GM15510 (cell line): Measurements from ENCODE around the gene NSUN7.

Source experiments
- POLR2A ChIP-seq: IDR thresholded peaks from 3 replicates; pipeline ENCODE4 v1.6.1; 2011; ENCODE audit warnings: borderline replicate concordance; ENCODE audit not compliant: insufficient read length; ENCODE audit errors: extremely low read depth

Gene NSUN7, protein sequence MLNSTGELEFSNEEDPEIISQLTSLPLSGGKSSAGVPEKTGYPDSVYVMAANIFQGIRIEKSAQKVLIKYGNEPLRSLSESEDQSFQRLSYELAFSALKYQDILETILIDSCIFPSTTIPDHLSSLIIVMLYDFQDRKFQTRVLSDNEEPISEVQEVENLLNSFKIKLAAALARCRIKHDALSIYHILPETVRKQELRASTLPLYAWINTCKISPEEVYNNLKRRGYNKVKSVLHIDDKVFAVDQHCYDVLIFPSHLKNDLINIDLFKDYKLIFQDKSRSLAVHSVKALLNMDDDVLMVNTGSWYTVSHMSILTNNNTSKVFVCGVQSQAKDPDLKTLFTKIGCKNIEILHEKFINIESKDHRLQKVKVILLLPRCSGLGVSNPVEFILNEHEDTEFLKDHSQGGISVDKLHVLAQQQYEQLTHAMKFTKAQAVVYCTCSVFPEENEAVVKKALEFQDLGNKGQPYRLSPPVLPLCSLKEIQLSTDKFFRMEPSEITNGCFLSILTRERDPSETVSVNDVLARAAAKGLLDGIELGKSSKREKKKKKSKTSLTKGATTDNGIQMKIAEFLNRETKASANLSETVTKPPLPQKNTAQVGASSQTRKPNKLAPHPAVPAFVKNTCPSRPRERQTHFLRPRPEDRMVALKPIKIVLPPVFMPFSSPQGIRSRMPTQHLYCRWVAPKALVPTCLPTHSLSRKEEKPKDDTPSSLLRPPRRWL

DNA sequence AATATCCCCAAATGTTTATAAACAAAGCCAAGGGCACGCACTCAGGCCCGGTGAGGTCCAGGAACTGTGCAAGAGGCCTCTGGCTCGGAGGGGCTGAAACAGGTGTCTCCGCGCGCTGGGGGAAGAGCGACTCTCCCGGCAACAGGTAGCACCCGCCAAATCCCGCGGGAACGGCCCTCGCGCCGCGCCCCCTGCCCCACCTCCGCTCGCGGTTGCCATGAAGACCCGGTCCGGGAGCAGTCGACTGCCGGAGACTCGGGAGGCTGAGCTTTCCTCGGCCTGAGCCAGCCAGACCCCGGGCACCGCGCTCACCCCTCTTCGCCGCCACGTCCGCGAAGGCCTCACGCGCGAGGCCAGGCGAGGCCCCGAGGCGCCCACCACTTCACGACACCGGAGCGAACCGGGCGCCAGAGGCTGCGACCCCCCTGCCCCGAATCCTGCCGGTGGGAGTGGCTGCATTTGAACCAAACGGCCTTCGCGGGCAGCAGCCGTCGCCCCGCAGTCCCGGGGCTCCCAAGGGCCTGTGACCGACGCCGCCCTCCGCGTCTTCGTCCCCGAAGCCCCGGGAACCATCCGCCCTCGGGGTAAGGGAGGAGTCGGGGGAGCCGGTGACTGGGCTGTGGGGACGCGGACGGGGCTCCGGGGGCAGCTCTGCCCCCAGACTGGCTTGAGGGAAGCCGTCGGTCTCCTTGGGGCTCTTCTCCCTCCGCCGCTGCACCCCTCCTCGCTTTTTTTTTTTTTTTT, at the start of gene NSUN7:
TSS of gene NSUN7 (plus strand) at position 239 of the 744 bp plus-strand sequence. CDS start 739 bp downstream, outside the sequence.
- no peak for TF ChIP-seq POLR2A

DNA sequence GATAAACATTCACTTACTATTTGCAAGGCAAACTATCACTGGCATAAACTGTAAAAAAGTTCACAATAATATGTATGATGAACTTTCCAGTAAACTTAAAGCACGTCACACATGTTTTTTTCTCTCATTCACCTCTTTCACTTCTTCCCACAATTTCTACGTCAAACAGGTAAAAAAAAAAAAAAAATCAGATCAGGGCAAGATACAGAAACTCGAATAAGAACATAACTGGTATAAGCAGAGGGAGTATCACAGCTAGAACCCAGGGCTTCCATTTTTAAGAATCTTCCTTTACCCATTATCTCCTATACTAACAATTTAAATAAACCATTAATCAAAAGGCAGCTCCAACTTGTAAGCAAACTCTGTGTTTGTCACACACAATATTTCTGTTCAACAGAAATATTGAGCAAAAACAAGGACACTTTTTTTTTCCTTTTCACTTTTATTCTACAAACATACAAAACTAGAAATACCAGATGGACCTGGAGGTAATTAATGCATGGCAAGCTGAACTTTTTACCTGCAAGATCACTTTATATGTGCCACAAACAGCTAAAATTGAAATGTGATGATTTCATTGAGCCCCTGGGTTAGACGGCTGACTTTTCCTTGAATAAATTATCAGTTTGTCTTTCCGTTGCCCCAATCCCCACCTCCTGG, 47.5 kb upstream of the NSUN7 start:
- no peak for TF ChIP-seq POLR2A

DNA sequence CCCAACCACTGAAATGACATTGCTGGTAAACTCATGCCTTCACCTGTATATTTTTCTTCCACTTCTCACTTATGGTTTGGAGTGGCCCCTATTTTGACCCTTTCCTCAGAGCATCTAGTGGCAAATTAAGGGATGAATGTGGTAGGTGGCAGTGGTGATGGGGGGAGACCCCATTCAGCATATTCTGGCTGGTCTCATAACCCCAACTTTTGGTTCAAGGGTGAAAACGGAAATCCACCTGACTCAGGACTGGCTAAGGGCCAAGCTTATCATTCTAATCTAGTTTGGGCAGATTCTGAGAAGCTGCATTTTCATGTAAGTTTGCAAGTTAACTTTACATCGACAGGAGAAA, 47.0 kb upstream of the NSUN7 start:
- TF ChIP-seq POLR2A: no peak

DNA sequence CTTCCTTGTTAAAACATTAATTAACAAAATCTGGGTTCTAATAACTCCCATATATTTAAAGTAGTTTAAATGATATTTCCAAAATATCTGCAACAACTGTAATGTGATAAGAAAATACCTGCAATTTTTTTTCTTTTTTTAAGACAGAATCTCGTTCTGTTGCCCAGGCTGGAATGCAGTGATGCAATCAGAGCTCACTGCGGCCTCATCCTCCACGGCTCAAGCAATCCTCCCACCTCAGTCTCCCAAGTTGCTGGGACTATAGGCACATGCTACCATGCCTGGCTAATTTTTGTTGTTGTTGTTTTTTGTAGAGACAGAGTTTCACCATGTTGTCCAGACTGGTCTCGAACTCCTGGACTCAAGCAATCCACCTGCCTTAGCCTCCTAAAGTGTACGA, 45.7 kb upstream of the NSUN7 start:
- no peak for TF ChIP-seq POLR2A

DNA sequence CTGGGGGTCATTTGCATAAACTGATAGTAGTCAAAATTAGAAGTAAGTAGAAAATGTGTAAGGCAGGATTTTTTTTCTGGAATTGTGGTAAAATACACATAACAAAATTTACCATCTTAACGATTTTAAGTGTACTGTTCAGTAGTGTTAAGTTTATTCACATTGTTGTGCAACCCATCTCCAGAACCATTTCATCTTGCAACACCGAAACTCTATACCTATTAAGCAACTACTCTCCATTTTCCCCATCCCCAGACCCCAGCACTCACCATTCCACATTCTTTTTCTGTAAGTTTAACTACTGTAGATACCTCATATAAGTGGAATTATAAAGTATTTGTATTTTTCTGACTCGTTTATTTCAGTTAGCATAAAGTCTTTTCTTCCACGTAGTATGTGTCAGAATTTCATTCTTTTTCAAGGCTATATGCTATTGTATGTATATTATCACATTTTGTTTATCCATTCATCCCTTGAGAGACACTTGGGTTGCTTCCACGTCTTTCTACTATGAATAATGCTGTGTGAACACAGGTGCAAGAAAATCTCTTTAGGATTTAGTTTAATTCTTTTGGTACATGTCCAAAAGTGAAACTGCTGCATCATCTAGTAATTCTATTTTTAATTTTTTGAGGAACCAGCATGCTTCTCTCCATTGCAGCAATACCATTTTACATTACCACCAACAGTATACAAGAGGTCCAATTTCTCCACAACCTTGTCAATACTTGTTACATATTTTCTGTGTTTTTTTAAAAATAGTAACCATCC, 39.1 kb upstream of the NSUN7 start:
- no peak for TF ChIP-seq POLR2A

DNA sequence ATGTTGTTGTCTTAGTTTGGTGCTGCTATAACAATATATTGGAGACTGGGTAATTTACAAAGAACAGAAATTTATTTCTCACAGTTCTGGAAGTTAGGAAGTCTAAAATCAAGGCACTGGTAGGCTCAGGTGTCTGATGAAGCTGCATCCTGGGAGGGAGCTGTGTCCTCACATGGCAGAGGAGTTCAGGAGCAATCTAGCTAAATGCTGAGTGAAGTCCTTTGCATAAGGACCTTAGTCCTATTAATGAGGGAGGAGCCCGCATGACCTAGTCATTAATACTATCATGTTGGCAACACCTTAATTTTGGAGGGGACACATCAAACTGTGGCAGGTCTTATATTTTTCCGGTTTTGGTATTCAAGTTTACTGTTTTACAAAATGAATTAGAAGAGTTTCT, 36.0 kb upstream of the NSUN7 start:
- TF ChIP-seq POLR2A: no peak

DNA sequence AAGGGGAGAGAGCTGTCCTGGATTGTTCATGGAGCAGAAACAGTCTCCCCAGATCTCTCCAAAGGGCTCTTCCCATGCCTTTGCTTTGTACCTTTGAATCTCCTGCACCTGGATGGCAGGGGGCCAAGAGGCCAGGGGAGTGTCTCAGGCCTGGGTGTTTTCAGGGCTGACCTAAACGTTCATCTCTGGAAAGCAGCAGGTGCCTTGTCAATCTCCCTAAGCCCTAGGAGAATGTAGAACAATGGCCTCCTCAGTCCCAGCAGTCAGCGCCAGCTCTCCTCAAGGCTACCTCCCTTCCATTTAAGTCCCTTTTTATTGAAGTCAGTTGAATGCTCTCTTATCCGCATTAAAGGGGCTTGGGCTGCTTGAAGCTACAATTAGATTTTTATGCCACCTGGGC, 31.2 kb upstream of the NSUN7 start:
- no peak for TF ChIP-seq POLR2A

DNA sequence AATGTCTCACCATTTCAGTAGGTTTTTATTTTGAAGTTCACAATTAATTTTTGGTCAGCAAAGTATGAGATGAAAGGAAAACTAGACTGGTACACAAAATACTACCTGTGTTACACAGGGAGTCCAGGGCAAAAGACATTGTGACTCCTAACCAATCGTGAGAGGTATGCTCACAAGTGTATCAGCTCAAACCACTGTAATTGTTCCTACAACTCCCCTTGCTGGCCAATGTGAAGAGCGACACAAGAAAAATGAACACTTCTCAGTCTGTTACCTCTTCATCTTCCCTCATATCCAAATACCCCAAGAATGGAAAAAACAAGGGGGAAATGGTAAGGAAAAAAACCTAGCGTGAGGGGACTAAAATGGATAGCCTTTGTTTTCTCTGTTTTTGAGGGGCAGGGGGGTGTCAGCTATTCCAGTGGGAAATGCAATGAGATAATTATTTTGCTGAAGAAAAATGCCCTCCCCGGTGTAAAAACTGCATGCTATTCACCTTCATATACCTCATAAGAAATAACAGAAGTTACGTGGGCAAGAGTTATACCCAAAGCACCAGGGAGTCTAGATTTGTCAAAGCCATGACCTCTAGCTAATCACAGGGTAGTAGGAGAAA, 30.6 kb upstream of the NSUN7 start:
- TF ChIP-seq POLR2A: no peak

DNA sequence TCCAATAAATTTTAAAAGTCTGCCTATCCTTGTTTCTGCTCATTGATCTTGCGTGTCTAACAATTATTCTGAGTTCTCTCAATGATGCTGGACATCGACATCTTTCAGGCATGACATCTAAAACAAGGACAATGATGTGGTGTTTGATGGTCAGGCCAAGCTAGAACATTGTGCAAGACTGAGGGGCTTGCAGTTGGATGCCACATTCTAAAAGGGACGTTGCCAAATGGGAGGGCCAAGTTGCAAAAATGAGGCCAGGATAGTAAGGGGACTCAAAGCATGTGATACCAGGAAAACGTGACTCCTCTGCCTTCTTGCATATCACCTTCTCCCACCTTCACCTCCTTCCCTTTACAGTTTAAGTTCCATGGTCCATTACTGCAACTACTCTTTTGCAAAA, 29.4 kb upstream of the NSUN7 start:
- no peak for TF ChIP-seq POLR2A

DNA sequence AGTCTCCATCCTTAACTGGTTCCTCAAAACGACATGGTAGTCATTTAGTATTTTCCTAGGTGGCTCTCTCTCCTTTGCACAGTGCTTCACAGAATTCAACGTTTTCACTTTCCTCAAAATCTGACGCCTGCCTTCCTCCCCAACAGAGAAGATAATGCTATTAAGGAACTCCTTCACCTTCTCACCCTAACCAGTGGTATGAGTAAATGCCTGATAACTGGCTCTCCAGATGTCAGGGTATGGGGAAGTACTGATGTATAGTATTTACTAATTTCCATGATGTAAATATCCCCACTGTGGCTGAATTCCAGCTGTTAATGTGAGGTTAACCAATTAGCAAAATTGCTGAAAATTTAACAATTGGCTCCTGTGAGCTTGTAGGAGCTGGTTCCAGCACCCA, 28.8 kb upstream of the NSUN7 start:
- TF ChIP-seq POLR2A: no peak

DNA sequence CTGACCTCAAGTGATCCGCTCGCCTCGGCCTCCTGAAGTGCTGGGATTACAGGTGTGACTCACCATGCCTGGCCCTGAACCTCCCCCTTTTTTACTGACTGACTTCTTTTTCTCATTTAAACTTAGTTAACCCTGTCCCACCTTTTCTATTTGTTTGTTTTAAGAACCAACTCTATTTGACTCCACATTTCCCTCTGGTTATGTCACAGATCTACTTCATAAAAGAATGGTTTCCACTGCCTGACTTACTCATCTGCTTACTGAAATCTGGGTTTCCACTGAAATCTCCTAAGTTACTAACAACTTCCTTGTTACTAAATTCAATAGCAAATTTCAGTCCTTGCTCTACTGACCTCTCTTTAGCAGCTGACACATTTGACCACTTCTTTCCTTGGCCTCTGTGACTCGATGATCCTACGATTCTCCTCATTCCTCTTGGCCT, 28.0 kb upstream of the NSUN7 start:
- TF ChIP-seq POLR2A: no peak

DNA sequence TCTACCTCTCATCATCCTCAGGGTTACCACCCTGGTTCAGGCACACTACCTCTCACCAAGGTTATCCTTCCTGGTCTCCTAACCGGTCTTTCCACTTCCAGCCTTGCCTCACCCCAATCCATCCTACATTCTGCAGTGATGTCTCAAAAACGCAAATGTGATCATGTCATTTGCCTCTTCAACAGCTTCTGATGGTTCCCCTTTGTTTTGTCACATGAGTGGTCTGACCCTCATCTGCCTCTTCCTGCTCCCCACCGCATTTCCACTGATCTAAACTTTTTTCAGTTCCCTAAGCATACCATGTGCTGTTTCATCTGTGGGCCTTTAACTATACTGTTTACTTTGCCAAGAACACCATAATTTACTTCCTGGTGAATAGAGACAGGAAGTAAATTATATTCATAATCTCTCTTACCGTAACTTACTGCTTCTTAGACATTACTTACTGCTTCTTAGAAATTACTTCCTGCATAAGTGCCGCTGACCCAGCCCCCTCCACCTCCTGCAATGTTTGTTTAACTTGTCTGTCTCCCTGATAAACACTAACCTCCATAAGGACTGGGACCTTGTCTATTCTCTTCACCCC, 27.1 kb upstream of the NSUN7 start:
- no peak for TF ChIP-seq POLR2A

DNA sequence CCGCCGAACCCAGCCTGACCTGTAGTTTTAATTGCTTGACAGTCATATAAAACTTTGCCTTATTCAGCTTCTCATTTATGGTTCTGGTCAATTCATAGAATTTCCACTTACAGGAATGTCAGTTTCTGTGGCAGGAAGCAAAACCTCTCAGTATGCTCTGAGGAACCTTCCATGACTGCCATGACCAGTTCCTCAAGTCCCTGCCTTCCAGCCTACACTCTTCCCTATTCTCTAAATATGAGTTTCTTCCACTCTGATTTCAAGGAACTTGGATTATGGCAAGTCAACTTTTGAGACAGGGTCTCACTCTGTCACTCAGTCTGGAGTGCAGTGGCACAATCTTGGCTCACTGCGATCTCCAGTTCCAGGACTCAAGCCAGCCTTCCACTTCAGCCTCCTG, 26.0 kb upstream of the NSUN7 start:
- TF ChIP-seq POLR2A: no peak
